NCI-H1092 treated with DMSO at 0.1 percent for 48 hours (cell line): Measurements from ENCODE around the gene MSGN1.
A peak's percentile ranks its signal among the peaks of the same experiment; 100 is the strongest.
"Not testable (repeated sequence)": the region's sequence is repeated elsewhere in the genome, so short reads cannot be mapped to it uniquely, and the experiment has no call there.

Experiments used
- DNase-seq: peaks from one replicate; lab custom pipeline; 2025; lab: John Stamatoyannopoulos, UW

MSGN1 gene

DNA sequence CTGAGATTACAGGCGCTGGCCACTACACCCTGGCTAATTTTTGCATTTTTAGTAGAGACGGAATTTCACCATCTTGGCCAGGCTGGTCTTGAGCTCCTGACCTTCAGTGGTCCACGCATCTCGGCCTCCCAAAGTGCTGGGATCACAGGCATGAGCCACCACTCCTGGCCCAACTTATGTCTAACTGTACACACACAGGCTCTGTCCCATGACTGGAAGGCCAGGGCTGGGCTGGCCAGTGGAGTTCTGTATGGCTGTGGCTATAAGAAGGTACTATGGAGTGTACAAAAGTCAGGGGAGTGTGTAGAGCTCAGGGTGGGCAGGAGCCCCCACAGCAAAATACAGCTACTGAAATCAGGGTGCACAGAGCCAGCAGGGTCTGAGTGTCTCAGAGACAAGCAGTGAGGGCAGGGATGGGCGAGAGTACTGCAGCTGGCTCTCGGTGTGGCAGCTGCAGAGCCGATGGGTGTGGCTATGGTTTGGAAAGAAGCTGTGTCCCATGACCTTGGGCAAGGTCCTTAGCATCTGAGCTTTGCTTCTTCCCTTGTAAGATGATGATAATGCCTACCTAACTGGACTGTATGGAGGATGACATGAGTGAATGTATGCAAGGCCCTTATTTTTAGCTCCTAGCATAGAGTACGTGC, 10.4 kb upstream of the MSGN1 start:
- DNase-seq: no peak

- no peak for DNase-seq
Observed at GRCh38 chr2:17813010-17813741, 3.1 kb upstream of the MSGN1 start.

DNA sequence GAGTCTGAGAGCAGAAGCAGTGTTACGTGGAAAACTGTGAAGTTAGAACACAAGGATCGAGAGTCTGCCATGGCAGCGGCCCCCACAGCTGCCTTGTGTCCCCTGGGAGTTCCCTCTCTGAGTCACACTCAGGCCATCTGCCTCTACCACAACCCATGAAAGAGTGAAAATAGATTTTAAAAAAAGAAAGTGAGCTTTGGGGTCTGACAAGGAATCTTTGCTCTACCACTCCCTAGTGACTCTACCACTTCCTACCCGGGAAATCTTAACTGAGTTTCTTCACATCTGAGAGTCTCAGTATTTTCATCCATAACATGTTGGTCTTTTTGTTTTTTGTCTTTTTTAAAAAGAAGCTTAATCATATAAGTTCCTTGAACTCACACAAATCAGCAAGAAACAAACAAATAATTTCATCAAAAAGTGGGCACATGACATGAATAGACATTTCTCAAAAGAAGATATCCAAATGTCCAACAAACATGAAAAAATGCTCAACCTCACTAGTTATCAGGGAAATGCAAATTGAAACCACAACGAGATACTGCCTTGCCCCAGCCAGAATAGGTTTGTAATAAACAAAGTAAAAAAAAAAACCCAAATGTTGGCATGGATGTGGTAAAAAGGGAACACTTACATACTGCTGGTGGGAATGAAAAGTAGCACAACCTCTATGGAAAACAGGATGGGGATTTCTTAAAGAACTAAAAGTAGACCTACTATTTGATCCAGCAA, 2.4 kb upstream of the MSGN1 start:
- no peak for DNase-seq

DNA sequence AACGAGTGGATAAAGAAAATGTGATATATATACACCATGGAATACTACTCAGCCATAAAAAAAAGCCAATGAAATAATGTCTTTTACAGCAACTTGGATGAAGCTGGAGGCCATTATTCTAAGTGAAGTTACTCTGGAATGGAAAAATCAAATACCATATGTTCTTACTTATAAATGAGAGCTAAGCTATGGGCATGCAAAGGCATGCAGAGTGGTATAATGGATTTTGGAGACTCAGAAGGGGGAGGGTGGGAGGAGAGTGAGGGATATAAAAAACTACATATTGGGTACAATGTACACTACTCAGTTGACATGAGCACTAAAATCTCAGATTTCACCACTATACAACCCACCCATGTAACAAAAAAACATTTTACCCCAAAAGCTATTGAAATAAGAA, 1.7 kb upstream of the MSGN1 start:
- DNase-seq: no peak

DNA sequence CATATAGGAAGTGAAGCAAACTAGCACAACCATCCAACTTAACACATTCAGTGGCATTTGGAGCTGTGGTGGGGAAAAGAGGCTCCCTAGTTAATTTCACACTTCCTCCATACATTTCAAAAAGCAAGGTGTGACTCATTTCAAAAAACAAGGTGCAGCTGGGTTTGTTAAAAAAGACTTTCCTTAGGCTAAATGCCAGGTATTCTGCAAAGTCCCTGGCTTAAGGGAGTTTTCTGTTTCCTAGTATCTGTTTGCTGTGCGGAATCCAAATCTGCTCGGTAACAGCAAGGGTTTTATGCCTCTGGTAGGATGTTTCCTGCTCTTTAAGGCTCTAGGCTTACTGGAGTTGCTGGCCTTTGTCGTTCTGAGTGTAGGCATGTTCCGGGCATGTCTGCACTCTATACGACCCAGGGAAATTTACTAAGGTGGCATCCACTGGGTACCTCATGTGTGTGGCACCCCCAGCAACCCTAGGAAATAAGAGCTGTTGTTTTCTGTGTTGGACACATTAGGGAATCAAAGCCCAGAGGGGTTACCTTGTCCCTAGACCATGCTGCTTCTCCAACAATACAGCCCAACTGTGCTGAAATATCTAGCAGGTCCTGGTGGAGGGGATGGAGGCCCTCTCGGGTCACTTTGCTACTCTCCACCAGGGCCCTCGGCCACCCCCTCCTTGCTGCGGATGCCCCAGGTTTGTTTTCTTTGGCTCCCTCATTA, 634 bp upstream of the MSGN1 start:
- DNase-seq: no peak

- no peak for DNase-seq
Observed at GRCh38 chr2:17818235-17818815, 2.1 kb downstream of the MSGN1 start.

DNA sequence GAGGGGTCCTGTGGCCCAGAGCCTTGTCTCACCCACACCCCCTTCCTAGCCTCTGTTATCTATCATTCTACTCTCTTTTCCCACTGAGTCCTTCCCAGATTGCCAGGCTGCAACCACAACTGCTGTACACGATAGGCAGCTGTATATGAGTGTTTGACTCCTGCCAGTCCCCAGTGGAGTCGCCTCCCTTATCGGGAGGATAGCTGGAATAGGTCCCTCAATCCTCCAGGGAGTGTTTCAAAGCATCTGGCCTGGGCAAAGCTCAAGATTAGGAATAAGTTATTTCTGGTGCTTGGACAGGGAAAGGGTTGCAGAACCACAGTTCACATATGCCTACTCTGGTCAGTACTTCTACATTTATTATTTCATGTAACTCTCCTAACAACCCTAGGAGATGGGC, 4.8 kb downstream of the MSGN1 start:
- DNase-seq: no peak

DNA sequence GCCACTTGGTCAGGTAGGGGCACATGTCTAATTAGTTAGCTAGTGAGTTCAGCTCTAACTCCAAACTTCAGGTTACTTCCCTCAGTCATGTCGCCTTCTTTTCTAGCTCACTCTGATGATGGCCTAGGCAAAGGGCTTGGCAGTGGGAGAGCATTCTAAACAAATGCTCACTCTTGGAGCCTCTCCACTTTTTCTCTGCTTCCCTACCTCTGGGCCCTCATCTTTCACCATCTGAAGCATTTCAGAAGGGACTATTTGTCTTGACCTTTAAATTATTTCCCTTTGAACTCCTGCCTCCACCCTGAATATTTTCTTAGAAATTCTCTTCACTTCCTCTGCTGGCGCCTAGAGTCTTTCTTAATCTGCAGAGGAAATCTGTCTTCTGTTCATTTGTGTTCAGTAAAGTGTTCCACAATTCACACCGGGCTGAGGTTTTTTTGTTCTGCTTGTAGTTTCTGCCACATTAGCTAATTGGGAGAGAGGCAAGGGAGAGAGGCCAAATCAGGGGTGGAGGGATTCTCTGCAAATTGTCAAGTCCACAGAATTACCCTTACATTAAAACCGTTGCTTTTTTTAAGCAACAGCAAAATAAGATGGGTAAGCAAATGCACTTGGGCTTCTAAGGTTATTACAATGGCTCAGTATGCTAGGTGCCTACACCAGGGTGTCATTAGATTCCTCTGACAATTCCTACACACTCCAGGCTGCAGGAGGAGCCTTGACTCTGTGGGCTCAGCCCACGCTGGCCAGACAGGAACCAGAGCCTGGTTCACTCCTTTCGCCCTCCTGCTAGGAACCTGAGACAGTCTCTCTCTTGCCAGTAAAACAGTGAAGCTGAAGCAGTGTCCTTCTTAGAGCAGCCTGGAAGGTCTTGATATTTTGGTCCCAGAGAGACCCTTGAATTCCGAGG, 5.5 kb downstream of the MSGN1 start:
- no peak for DNase-seq

DNA sequence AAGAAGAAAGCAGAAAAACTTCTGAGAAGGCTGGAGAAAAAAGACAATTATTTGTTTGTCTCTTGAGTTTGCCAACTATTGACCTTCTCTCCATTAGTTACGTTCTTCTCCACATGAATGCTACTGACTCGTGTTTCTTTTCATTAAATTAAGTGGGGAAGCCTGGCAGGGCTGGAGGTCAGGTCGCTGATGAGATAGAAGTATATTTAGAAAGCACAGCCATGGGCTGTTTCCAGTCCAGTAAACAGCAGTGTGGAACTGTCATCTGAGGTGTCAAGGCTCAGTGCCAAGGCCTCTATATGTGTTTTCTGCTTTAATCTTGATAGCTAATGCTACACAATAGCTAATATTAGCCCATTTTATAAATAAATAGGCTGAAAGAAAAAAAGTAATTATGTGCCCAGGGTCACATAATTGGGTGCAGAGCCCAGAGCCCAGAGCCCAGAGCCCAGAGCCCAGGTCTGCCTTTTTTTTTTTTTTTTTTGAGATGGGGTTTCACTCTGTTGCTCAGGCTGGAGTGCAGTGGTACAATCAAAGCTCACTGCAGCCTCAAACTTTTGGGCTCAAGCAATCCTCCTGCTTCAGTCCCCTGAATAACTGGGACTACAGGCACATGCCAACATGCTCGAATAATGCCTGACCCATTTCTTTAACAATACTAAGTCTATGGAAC, 6.3 kb downstream of the MSGN1 start:
- no peak for DNase-seq

- not testable (repeated sequence) for DNase-seq
Observed at GRCh38 chr2:17823646-17824045, 7.4 kb downstream of the MSGN1 start.

DNA sequence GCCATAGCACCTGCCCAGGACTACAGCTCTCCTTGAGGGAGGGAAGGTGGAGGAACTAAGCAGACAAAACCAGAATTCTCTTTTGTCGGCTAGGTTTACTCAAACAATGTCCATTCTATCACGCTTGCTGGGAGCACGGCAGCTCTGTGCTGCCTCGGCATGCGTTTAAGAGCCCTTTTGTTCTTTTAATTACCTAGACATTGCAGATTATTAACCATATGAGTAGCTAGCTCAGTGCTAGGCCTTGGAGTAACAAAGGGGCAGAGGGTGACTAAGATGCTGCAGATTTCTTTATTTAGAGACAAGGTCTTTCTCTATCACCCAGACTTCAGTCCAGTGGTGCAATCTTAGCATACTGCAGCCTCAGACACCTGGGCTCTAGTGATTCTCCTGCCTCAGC, 11.1 kb downstream of the MSGN1 start:
- DNase-seq: no peak

GRCh38 chr2:17827785-17828184, 11.5 kb downstream of the MSGN1 start:
- DNase-seq: no peak

- peak; percentile 63 for DNase-seq
Observed at GRCh38 chr2:17830053-17831034, 14.1 kb downstream of the MSGN1 start.

DNA sequence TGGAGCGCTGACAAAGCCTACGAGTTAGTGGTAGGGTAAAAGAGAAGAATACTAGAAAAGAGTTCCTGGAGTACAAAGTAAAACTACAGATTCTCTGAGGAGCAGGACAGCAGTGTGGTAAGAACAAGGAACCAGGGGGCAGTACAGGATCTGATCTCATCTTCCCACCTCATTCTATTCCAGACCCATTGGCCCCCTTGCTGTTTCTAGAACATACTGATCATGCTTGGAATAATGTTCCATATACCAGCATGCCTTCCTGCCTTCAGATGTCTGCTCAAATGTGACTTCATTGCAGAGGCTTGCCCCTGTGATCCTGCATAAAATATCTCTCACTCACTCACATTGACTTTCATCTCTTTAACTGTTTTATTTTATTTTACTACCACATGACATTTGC, 19.3 kb downstream of the MSGN1 start:
- no peak for DNase-seq

DNA sequence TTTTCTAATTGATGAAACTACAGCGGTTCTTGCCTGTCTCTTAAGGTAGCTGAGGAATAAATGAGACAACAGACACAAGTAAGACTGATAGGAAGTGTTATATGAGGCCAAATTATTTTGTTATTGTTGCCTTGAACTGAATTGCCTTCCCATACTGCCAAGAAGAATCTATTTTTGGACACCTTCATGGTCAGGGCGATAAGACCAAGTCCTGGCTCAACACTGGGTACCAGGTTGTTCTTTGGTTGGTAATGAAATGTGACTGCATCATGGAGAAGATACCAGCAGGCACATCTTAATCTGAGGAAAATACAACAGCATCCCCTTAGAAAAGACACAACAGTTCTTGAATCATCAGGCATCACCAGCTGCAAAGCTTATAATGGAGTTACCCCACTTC, 23.7 kb downstream of the MSGN1 start:
- DNase-seq: no peak

DNA sequence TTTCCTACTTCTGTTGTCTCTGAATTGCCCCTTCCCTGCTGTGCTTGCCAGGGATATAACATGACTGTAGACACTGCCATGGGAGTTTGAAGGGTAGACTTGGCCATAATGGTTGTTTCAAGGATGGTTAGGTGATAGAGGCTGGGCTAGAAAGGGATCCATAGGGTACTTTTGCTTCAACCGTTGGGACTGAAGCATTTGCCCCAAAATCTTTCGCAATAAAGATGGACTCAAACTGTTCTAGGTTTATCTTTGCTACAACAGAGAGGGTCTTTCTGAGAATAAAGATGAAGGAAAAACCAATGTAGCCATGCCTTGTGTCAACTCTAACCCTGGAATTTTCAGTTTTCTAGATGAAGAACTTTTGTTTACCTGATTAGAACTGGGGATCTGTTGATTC, 27.2 kb downstream of the MSGN1 start:
- DNase-seq: no peak

DNA sequence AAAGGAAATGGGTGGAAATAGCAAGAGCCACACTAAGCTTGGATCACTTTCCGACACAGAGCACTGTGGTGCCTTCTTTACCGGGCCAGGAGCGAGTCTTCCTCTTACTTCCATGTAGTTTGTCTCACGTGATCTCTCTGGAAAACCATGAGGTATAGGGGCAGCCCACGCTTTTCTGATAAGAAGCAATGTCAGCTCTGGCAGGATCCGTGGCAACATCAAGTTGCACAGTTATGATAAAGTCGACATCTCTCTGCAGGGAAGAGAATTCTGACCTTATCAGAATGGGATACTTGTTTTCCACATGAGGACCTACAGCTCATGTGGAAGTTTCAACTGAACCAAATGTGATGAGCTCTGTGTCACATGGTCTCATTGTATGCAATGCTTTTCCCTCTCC, 29.5 kb downstream of the MSGN1 start:
- no peak for DNase-seq

DNA sequence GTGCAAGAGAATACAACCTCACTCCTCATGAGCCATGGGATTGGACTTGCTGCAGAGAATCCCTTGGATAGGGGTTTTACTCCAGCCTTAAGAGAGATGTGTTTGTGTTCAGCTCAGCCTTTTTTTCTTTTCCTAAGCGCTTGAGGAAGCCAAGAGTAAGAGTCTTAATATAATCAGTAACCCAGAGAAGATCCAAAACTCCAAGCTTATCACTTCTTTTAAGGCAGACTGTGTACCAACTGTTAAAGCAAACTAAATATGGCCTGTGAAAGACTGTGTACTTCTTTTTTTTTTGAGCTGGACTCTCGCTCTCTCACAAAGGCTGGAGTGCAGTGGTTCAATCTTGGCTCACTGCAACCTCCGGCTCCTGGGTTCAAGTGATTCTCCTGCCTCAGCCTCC, 30.4 kb downstream of the MSGN1 start:
- DNase-seq: no peak

DNA sequence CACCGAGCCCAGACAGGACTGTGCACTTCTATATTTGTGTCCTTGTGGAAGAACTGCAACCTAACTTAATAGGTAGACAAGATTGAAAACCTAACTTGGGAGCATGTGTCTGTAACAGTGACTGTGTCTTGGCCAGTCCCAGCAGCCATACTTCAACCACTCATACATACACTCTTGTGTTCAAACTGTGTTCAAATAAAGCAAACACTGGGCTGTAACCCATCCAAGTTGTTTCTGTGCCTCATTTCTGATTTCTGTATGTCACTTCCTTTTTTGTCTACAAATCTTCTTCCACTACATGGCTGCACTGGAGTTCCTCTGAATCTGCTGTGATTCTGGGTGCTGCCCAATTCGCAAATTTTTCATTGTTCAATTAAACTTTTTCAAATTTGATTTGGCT, 31.0 kb downstream of the MSGN1 start:
- no peak for DNase-seq
